Cardiac atrium fibroblast (primary cell): ENCODE results near the gene KCND1. TPM values are rescaled to one million over a fixed set of nuclear protein-coding genes. Genes with fewer than 3 reads are reported as not detected.

ENCODE experiments used
- total RNA-seq: library from RNA; depleted of rRNA; stranded (reverse); fragments of >200 nt; gene quantifications from 2 replicates; pipeline ENCODE4 v1.2.3, GENCODE V29; 2015

The KCND1 gene
- 0.81 and 1.4 TPM in 2 replicates for total RNA-seq

GRCh38 chrX:48971249-48972219, at the start of gene KCND1:
KCND1 (minus strand) TSS chrX:48971844; CDS start chrX:48970271, 1,573 bp downstream.

GRCh38 chrX:49002091-49002935, 30.7 kb upstream of the KCND1 start, which contains the start of gene GRIPAP1:
GRIPAP1 (minus strand) TSS chrX:49002264; CDS start chrX:49002229, 35 bp downstream.

GRCh38 chrX:48957477-48957826, 14.2 kb downstream of the KCND1 start, which contains the start of gene OTUD5:
OTUD5 (minus strand) TSS chrX:48957607; CDS start chrX:48957570, 37 bp downstream.

GRCh38 chrX:48918643-48919340, 52.9 kb downstream of the KCND1 start, which contains the start of gene PIM2:
PIM2 (minus strand) TSS chrX:48919024; CDS start chrX:48918834, 190 bp downstream.

GRCh38 chrX:48911412-48912182, 60.0 kb downstream of the KCND1 start, which contains the start of gene SLC35A2:
SLC35A2 (minus strand) TSS chrX:48911646; CDS start chrX:48911636, 10 bp downstream.

Other genes with a start within 250 kb of the KCND1 start
- not detected in 2 replicates for gene GLOD5, start 210.1 kb downstream of the KCND1 start, total RNA-seq
- gene GATA1, start 185.3 kb downstream of the KCND1 start, total RNA-seq, result not detected in 2 replicates
- gene HDAC6, start 169.8 kb downstream of the KCND1 start, total RNA-seq, result 30.3 and 33.5 TPM in 2 replicates
- not detected in 2 replicates for gene ERAS, start 145.3 kb downstream of the KCND1 start, total RNA-seq
- 1.4 and 1.5 TPM in 2 replicates for gene PCSK1N, start 136.2 kb downstream of the KCND1 start, total RNA-seq
- 9.6 and 22.4 TPM in 2 replicates for gene TIMM17B, start 74.1 kb downstream of the KCND1 start, total RNA-seq
- gene PQBP1, start 73.9 kb downstream of the KCND1 start, total RNA-seq, result 48.1 and 55.8 TPM in 2 replicates
- 32.1 and 32.5 TPM in 2 replicates for gene SLC35A2, start 60.2 kb downstream of the KCND1 start, total RNA-seq
- gene PIM2, start 52.8 kb downstream of the KCND1 start, total RNA-seq, result 1.8 and 7.6 TPM in 2 replicates
- gene OTUD5, start 14.2 kb downstream of the KCND1 start, total RNA-seq, result 31.8 and 32.9 TPM in 2 replicates
- gene GRIPAP1, start 30.4 kb upstream of the KCND1 start, total RNA-seq, result 10.4 and 19.0 TPM in 2 replicates
- gene TFE3, start 71.5 kb upstream of the KCND1 start, total RNA-seq, result 38.3 and 58.5 TPM in 2 replicates
- 1.1 and 1.6 TPM in 2 replicates for gene CCDC120, start 87.2 kb upstream of the KCND1 start, total RNA-seq
- gene PRAF2, start 102.2 kb upstream of the KCND1 start, total RNA-seq, result 24.0 and 56.5 TPM in 2 replicates
- gene WDR45, start 108.0 kb upstream of the KCND1 start, total RNA-seq, result 64.0 and 93.0 TPM in 2 replicates
- gene GPKOW, start 151.9 kb upstream of the KCND1 start, total RNA-seq, result 19.9 and 20.6 TPM in 2 replicates
- gene MAGIX, start 190.9 kb upstream of the KCND1 start, total RNA-seq, result 4.4 and 5.6 TPM in 2 replicates
- gene PLP2, start 200.1 kb upstream of the KCND1 start, total RNA-seq, result 78.9 and 81.2 TPM in 2 replicates
- gene PRICKLE3, start 214.5 kb upstream of the KCND1 start, total RNA-seq, result 5.2 and 5.5 TPM in 2 replicates
- 0.32 and 0.54 TPM in 2 replicates for gene SYP, start 228.3 kb upstream of the KCND1 start, total RNA-seq